Esophagus squamous epithelium (tissue), 4 donors: ENCODE data around the gene INAFM1.

Experiments
- CTCF ChIP-seq, 6 experiments: fragments of 450-650 bp in 4 of 6; fragments of 200-600 bp in 2 of 6; sonication (generic) in 2 of 6; IDR thresholded peaks; one replicate each; pipeline ENCODE4 v1.5.1; 2016 to 2019; ENCODE audit warnings: antibody characterized with exemption in 6 of 6, mild to moderate bottlenecking in 4 of 6, moderate library complexity in 4 of 6
- POLR2A ChIP-seq, 4 donors: fragments of 450-650 bp; IDR thresholded peaks; one replicate each; pipeline ENCODE4 v1.6.1; 2017; ENCODE audit warnings: antibody characterized with exemption in 4 of 4, mild to moderate bottlenecking in 4 of 4, moderate library complexity in 3 of 4

GRCh38 chr19:47228937-47229675 is 45.6 kb upstream of the INAFM1 start:
- TF ChIP-seq POLR2A (IDR thresholded peaks at IDR 0.05) (no peak), CTCF (IDR thresholded peaks at IDR 0.05) (no peak)
